K562 (cell line): ENCODE results near the gene ATP6V1G1. TPM values are rescaled to one million over a fixed set of nuclear protein-coding genes. Genes with fewer than 3 reads are reported as not detected.

ENCODE experiments used
- ATF3 ChIP-seq, 2 experiments: fragments of 450-650 bp in 1 of 2; sonication (generic) in 1 of 2; formaldehyde crosslinking in 1 of 2; IDR thresholded peaks in 1 of 2; conservative IDR thresholded peaks in 1 of 2; 2 replicates each; pipeline versions ENCODE4 v1.6.1 to v1.8.1; 2016 to 2023; ENCODE audit warnings: mild to moderate bottlenecking in 2 of 2, moderate library complexity in 2 of 2, inconsistent platforms in 1 of 2, missing genetic modification reagents in 1 of 2
- CBX1 ChIP-seq: sonication (generic); IDR thresholded peaks from 2 replicates; pipeline ENCODE4 v1.6.1; 2016; ENCODE audit warnings: antibody characterized with exemption, low read depth, mild to moderate bottlenecking
- CBX3 ChIP-seq, 2 experiments: IDR thresholded peaks; 1 replicate in 1 of 2; 2 replicates in 1 of 2; pipeline ENCODE4 v1.6.1; 2012; ENCODE audit warnings: inconsistent platforms in 2 of 2, low read length in 2 of 2, borderline replicate concordance in 1 of 2, control low read depth in 1 of 2
- CBX5 ChIP-seq: IDR thresholded peaks from 2 replicates; pipeline ENCODE4 v1.6.1; 2014; ENCODE audit warnings: low read depth, borderline replicate concordance
- CHD2 ChIP-seq: IDR thresholded peaks from 2 replicates; pipeline ENCODE4 v1.6.1; 2011; ENCODE audit warnings: low read depth, low read length
- DNMT1 ChIP-seq: fragments of 450-650 bp; IDR thresholded peaks from 2 replicates; pipeline ENCODE4 v1.6.1; 2016; ENCODE audit warnings: antibody characterized with exemption, mild to moderate bottlenecking
- E2F3 ChIP-seq: fragments of 250-450 bp; sonication (Bioruptor Pico); IDR thresholded peaks from 2 replicates; pipeline ENCODE4 v1.4.0; 2020; ENCODE audit warnings: mild to moderate bottlenecking
- ESRRA ChIP-seq: fragments of 450-650 bp; IDR thresholded peaks from 2 replicates; pipeline ENCODE4 v1.6.1; 2014; ENCODE audit warnings: low read depth, mild to moderate bottlenecking, moderate library complexity, borderline replicate concordance
- ETS2 ChIP-seq: IDR thresholded peaks from 2 replicates; pipeline ENCODE4 v1.6.1; 2016; ENCODE audit warnings: borderline replicate concordance, missing genetic modification characterization, mild to moderate bottlenecking, moderate library complexity, missing compliant biosample characterization; ENCODE audit not compliant: poor library complexity, severe bottlenecking
- GABPA ChIP-seq: fragments of 200-800 bp; sonication (Bioruptor generic); conservative IDR thresholded peaks from 2 replicates; pipeline ENCODE4 v1.6.1; 2016; ENCODE audit warnings: low read depth, missing genetic modification characterization, missing compliant biosample characterization
- HDAC1 ChIP-seq, 2 experiments: fragments of 450-650 bp; IDR thresholded peaks; 2 replicates each; pipeline ENCODE4 v1.6.1; 2016 to 2017; ENCODE audit warnings: inconsistent platforms in 1 of 2, mild to moderate bottlenecking in 1 of 2, moderate library complexity in 1 of 2
- HLTF ChIP-seq: fragments of 450-650 bp; IDR thresholded peaks from 2 replicates; pipeline ENCODE4 v1.6.1; 2016
- HMG20A ChIP-seq: fragments of 450-650 bp; formaldehyde crosslinking; conservative IDR thresholded peaks from 2 replicates; pipeline ENCODE4 v1.4.0; 2020; ENCODE audit warnings: mild to moderate bottlenecking, mixed read lengths
- NCOA6 ChIP-seq: fragments of 450-650 bp; IDR thresholded peaks from 2 replicates; pipeline ENCODE4 v1.6.1; 2017; ENCODE audit warnings: mild to moderate bottlenecking
- NR4A1 ChIP-seq, 2 experiments: fragments of 250-450 bp in 1 of 2; fragments of 450-650 bp in 1 of 2; sonication (Bioruptor Pico) in 1 of 2; IDR thresholded peaks; 2 replicates each; pipeline versions ENCODE4 v1.4.0 to v1.6.1; 2016 to 2020; ENCODE audit warnings: mild to moderate bottlenecking in 2 of 2, missing compliant biosample characterization in 1 of 2, missing genetic modification characterization in 1 of 2, moderate library complexity in 1 of 2
- RUNX1 ChIP-seq: sonication (generic); IDR thresholded peaks from 2 replicates; pipeline ENCODE4 v1.6.1; 2016; ENCODE audit warnings: antibody characterized with exemption, low read depth
- SAFB2 ChIP-seq: fragments of 200-400 bp; formaldehyde crosslinking; IDR thresholded peaks from 2 replicates; pipeline ENCODE4 v1.6.1; 2018; ENCODE audit warnings: borderline replicate concordance, low read length, low read depth, moderate library complexity; ENCODE audit not compliant: severe bottlenecking
- SREBF2 ChIP-seq: sonication (generic); formaldehyde crosslinking; IDR thresholded peaks from 2 replicates; pipeline ENCODE4 v1.4.0; 2020; ENCODE audit warnings: mild to moderate bottlenecking, missing genetic modification reagents
- SRSF1 ChIP-seq: fragments of 200-400 bp; formaldehyde crosslinking; IDR thresholded peaks from 2 replicates; pipeline ENCODE4 v1.6.1; 2017; ENCODE audit warnings: mild to moderate bottlenecking, low read depth, low read length, moderate library complexity
- TEAD1 ChIP-seq, 2 experiments: fragments of 450-650 bp in 1 of 2; sonication (generic) in 1 of 2; formaldehyde crosslinking; IDR thresholded peaks; 2 replicates each; pipeline versions ENCODE4 v1.4.0 to v1.8.0; 2020 to 2022; ENCODE audit warnings: mild to moderate bottlenecking in 2 of 2, missing genetic modification reagents in 1 of 2
- ZBTB7A ChIP-seq: IDR thresholded peaks from 2 replicates; pipeline ENCODE4 v1.6.1; 2011; ENCODE audit warnings: low read depth, mild to moderate bottlenecking, low read length, moderate library complexity, borderline replicate concordance; ENCODE audit not compliant: control insufficient read depth
- ZFX ChIP-seq: sonication (generic); formaldehyde crosslinking; IDR thresholded peaks from 2 replicates; pipeline ENCODE4 v1.8.0; 2022; ENCODE audit warnings: mild to moderate bottlenecking, missing genetic modification reagents, moderate library complexity
- ZKSCAN3 ChIP-seq: fragments of 250-450 bp; sonication (Bioruptor Pico); IDR thresholded peaks from 2 replicates; pipeline ENCODE4 v1.4.0; 2020
- ZNF324 ChIP-seq: fragments of 250-450 bp; sonication (Bioruptor Pico); IDR thresholded peaks from 2 replicates; pipeline ENCODE4 v1.4.0; 2020; ENCODE audit warnings: mild to moderate bottlenecking
- ZNF780A ChIP-seq: fragments of 250-450 bp; sonication (Bioruptor Pico); IDR thresholded peaks from 2 replicates; pipeline ENCODE4 v1.5.0; 2021; ENCODE audit warnings: mild to moderate bottlenecking
- polyA plus RNA-seq, 8 experiments: library from polyadenylated mRNA; depleted of rRNA in 4 of 8; stranded (reverse) in 5 of 8; unstranded in 3 of 8; fragments of >200 nt; fragmentation: Nextera tagmentation in 2 of 8; fragmentation: Illumina TruSeq in 1 of 8; extraction: Ambion mirVana in 2 of 8; extraction: Trizol in 1 of 8; gene quantifications; 2 replicates each; pipeline versions ENCODE4 v1.2.1 to v1.2.3, GENCODE V29; 2011 to 2014; ENCODE audit warnings: inconsistent platforms in 1 of 8, missing spikeins in 1 of 8
- total RNA-seq, 7 experiments: library from RNA; depleted of rRNA in 6 of 7; stranded (reverse); fragments of >200 nt in 6 of 7; fragmentation: Illumina TruSeq in 2 of 7; extraction: Trizol in 2 of 7; gene quantifications; 2 replicates each; pipeline versions ENCODE4 v1.2.1 to v1.2.3, GENCODE V29; 2011 to 2021; ENCODE audit warnings: low replicate concordance in 1 of 7

The ATP6V1G1 gene
- total and polyA plus RNA-seq, 9 of the 15 experiments (the other 6 are each of a cell fraction or from before 2014, with no cell fraction given): 88.4 to 492 (median 193) TPM

GRCh38 chr9:114587345-114588202 is at the start of gene ATP6V1G1 (continued):
- TF ChIP-seq ATF3 (IDR thresholded peaks at IDR 0.05): peak; percentile 55; the same call in 1 of the 2 replicates
- TF ChIP-seq ATF3 (CRISPR knock-in tag; conservative IDR thresholded peaks at IDR 0.05): peak; percentile 85; the same call in 1 of the 2 replicates
- no peak for TF ChIP-seq ETS2
- no peak; the same call in 1 of the 2 replicates for TF ChIP-seq ZBTB7A
- TF ChIP-seq DNMT1: no peak
- TF ChIP-seq ZFX (CRISPR knock-in tag): peak; percentile 99
- TF ChIP-seq HLTF: no peak
- no peak; the same call in 1 of the 2 replicates for TF ChIP-seq SREBF2 (CRISPR knock-in tag)
- TF ChIP-seq CBX1: no peak; the same call in 1 of the 2 replicates
- no peak for TF ChIP-seq NCOA6
- TF ChIP-seq ZNF324 (CRISPR knock-in tag): no peak
- no peak; the same call in 1 of the 2 replicates for TF ChIP-seq ZNF780A (CRISPR knock-in tag)
- TF ChIP-seq E2F3: peak; percentile 62; the same call in 1 of the 2 replicates
- TF ChIP-seq HMG20A (CRISPR knock-in tag): no peak
- TF ChIP-seq ZKSCAN3 (CRISPR knock-in tag): no peak
- TF ChIP-seq CBX5: no peak
- peak; percentile 20; the same call in 1 of the 2 replicates for TF ChIP-seq CHD2
- no peak for TF ChIP-seq RUNX1
- no peak for TF ChIP-seq SRSF1
- 0 out of 2 replicates have a peak, but pooled peaks have one; percentile 58 for TF ChIP-seq NR4A1 (CRISPR knock-in tag; IDR thresholded peaks at IDR 0.05)
- TF ChIP-seq NR4A1 (tag; IDR thresholded peaks at IDR 0.05): no peak
- peak in 1 of 2 experiments; percentile 87; a peak in 1 of 3 replicates for TF ChIP-seq CBX3 (IDR thresholded peaks at IDR 0.05; ENCODE audit: borderline replicate concordance in 1 of 2, low read length in 2 of 2)
- peak in 1 of 2 experiments; percentile 90; a peak in 2 of 4 replicates for TF ChIP-seq HDAC1 (IDR thresholded peaks at IDR 0.05)
- no peak for TF ChIP-seq GABPA
- no peak for TF ChIP-seq SAFB2
- TF ChIP-seq ESRRA: no peak; the same call in 1 of the 2 replicates
- TF ChIP-seq TEAD1 (CRISPR knock-in tag; IDR thresholded peaks at IDR 0.05): 0 out of 4 replicates have a peak, but pooled peaks of 1 of the 2 experiments have one; percentile 48
